Measurements from ENCODE around the gene FIGNL2.
A peak's percentile ranks its signal among the peaks of the same experiment; 100 is the strongest.

The FIGNL2 gene

GRCh38 chr12:51814311-51815088, 34.0 kb downstream of the FIGNL2 start:
- TF ChIP-seq GATA3 (IDR thresholded peaks at IDR 0.05; ENCODE audit: low read depth, low read length) = no peak
- TF ChIP-seq GATA2 (IDR thresholded peaks at IDR 0.05; ENCODE audit: low read depth, low read length) = no peak

GRCh38 chr12:51813931-51814310, 34.6 kb downstream of the FIGNL2 start:
- no peak for TF ChIP-seq GATA2 (IDR thresholded peaks at IDR 0.05; ENCODE audit: low read depth, low read length)
- no peak for TF ChIP-seq GATA3 (IDR thresholded peaks at IDR 0.05; ENCODE audit: low read depth, low read length)

- TF ChIP-seq GATA2 (IDR thresholded peaks at IDR 0.05; ENCODE audit: low read depth, low read length) = no peak
- TF ChIP-seq GATA3 (IDR thresholded peaks at IDR 0.05; ENCODE audit: low read depth, low read length) = no peak
Observed at GRCh38 chr12:51812871-51813270, 35.6 kb downstream of the FIGNL2 start.

- TF ChIP-seq GATA3 (IDR thresholded peaks at IDR 0.05; ENCODE audit: low read depth, low read length) (no peak), GATA2 (IDR thresholded peaks at IDR 0.05; ENCODE audit: low read depth, low read length) (no peak)
Observed at GRCh38 chr12:51811203-51812202, 37.0 kb downstream of the FIGNL2 start.

- TF ChIP-seq GATA3 (IDR thresholded peaks at IDR 0.05; ENCODE audit: low read depth, low read length) (no peak), GATA2 (IDR thresholded peaks at IDR 0.05; ENCODE audit: low read depth, low read length) (peak; percentile 31; the same call in 1 of the 2 replicates)
Observed at GRCh38 chr12:51809193-51809592, 39.3 kb downstream of the FIGNL2 start.

- TF ChIP-seq GATA2 (IDR thresholded peaks at IDR 0.05; ENCODE audit: low read depth, low read length) (no peak), GATA3 (IDR thresholded peaks at IDR 0.05; ENCODE audit: low read depth, low read length) (no peak)
Observed at GRCh38 chr12:51806896-51807295, 41.6 kb downstream of the FIGNL2 start.

- TF ChIP-seq GATA2 (IDR thresholded peaks at IDR 0.05; ENCODE audit: low read depth, low read length) (no peak), GATA3 (IDR thresholded peaks at IDR 0.05; ENCODE audit: low read depth, low read length) (no peak)
Observed at GRCh38 chr12:51801027-51801426, 47.5 kb downstream of the FIGNL2 start.

- TF ChIP-seq GATA3 (IDR thresholded peaks at IDR 0.05; ENCODE audit: low read depth, low read length) (no peak), GATA2 (IDR thresholded peaks at IDR 0.05; ENCODE audit: low read depth, low read length) (no peak)
Observed at GRCh38 chr12:51798501-51798900, 50.0 kb downstream of the FIGNL2 start.

- TF ChIP-seq GATA2 (IDR thresholded peaks at IDR 0.05; ENCODE audit: low read depth, low read length) = no peak
- no peak for TF ChIP-seq GATA3 (IDR thresholded peaks at IDR 0.05; ENCODE audit: low read depth, low read length)
Observed at GRCh38 chr12:51797301-51797700, 51.2 kb downstream of the FIGNL2 start.

- TF ChIP-seq GATA2 (IDR thresholded peaks at IDR 0.05; ENCODE audit: low read depth, low read length) = no peak
- TF ChIP-seq GATA3 (IDR thresholded peaks at IDR 0.05; ENCODE audit: low read depth, low read length) = no peak
Observed at GRCh38 chr12:51793201-51793600, 55.3 kb downstream of the FIGNL2 start.

- no peak for TF ChIP-seq GATA3 (IDR thresholded peaks at IDR 0.05; ENCODE audit: low read depth, low read length)
- TF ChIP-seq GATA2 (IDR thresholded peaks at IDR 0.05; ENCODE audit: low read depth, low read length) = no peak
Observed at GRCh38 chr12:51792417-51792816, 56.1 kb downstream of the FIGNL2 start.

GRCh38 chr12:51788876-51789275, 59.6 kb downstream of the FIGNL2 start:
- no peak for TF ChIP-seq GATA3 (IDR thresholded peaks at IDR 0.05; ENCODE audit: low read depth, low read length)
- TF ChIP-seq GATA2 (IDR thresholded peaks at IDR 0.05; ENCODE audit: low read depth, low read length) = no peak

GRCh38 chr12:51785906-51786305, 62.6 kb downstream of the FIGNL2 start:
- TF ChIP-seq GATA2 (IDR thresholded peaks at IDR 0.05; ENCODE audit: low read depth, low read length) = no peak
- TF ChIP-seq GATA3 (IDR thresholded peaks at IDR 0.05; ENCODE audit: low read depth, low read length) = no peak

- TF ChIP-seq GATA2 (IDR thresholded peaks at IDR 0.05; ENCODE audit: low read depth, low read length) (no peak), GATA3 (IDR thresholded peaks at IDR 0.05; ENCODE audit: low read depth, low read length) (no peak)
Observed at GRCh38 chr12:51784688-51785087, 63.8 kb downstream of the FIGNL2 start.

All from SH-SY5Y (cell line).